ENCODE results near the gene GFM1.

- no peak for TF ChIP-seq CTCF (CRISPR knock-in tag; IDR thresholded peaks at IDR 0.05)
- TF ChIP-seq ZNF136 (CRISPR knock-in tag; IDR thresholded peaks at IDR 0.05; ENCODE audit: low read depth): no peak
- no peak for TF ChIP-seq RXRB (CRISPR knock-in tag; IDR thresholded peaks at IDR 0.05; ENCODE audit: borderline replicate concordance)
- TF ChIP-seq ZNF543 (CRISPR knock-in tag; IDR thresholded peaks at IDR 0.05): no peak
- no peak for TF ChIP-seq TP53 (CRISPR knock-in tag; conservative IDR thresholded peaks at IDR 0.05)
- no peak for TF ChIP-seq USF2 (IDR thresholded peaks at IDR 0.05; ENCODE audit: low read depth, low read length)
- no peak for TF ChIP-seq USF2 (CRISPR knock-in tag; IDR thresholded peaks at IDR 0.05; ENCODE audit: borderline replicate concordance)
- TF ChIP-seq HDAC1 (CRISPR knock-in tag; IDR thresholded peaks at IDR 0.05): no peak
Observed at GRCh38 chr3:158642474-158643210, 1.7 kb upstream of the GFM1 start.
